Measurements from ENCODE around the gene RNASE2. TPM values are rescaled to one million over a fixed set of nuclear protein-coding genes. Genes with fewer than 3 reads are reported as not detected.
"Not testable (repeated sequence)": the region's sequence is repeated elsewhere in the genome, so short reads cannot be mapped to it uniquely, and the experiment has no call there.

Gene RNASE2
- not detected for total RNA-seq

DNA sequence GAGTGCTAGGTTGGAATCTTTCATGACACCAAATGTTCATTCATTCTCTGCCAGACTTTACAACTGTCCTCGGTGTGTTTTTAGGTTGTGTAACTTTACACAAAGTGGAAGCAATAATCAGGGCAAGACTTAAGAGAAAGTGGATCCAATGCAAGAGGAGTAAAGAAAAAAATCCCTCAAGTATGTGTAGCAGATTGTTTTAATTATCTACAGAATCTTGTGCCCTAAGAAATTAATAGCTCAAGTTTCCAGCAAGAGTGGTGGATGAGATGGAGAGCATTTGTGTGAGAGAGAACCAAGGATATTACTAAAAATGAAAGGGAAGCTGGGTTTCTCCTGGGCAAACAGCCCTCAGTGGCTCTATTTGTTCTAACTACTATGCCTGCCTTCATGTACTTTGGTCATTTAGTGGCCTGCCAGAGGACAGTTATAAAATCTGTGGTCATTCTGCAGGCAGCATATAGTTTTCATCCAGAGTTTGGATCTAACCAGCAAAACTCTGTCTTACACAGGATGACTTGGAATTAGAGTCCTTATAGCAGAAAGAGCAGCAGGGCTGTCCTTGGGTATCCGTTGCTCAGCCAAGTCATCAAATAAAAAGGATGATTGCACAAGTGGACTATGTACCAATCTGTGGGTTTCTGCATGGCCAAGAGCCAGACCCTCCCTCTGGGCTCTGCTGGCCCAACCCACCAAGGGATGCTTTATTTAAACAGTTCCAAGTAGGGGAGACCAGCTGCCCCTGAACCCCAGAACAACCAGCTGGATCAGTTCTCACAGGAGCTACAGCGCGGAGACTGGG lies at the start of gene RNASE2:
RNASE2 (plus strand) TSS at position 752 of the 802 bp plus-strand sequence. CDS start 285 bp downstream, outside the sequence.
- not testable (repeated sequence) for H3K4me3 ChIP-seq (ENCODE audit: low read length in 3 of 3); H3K36me3 ChIP-seq (ENCODE audit: control insufficient read depth in 3 of 3, insufficient read depth in 3 of 3, low read length in 3 of 3)

GRCh38 chr14:20905676-20906075 lies 49.6 kb upstream of the RNASE2 start:
- no peak overlapping the region for H3K4me3 ChIP-seq (ENCODE audit: low read length in 3 of 3)
- H3K36me3 ChIP-seq (ENCODE audit: control insufficient read depth in 3 of 3, insufficient read depth in 3 of 3, low read length in 3 of 3) = no peaks in the 10 kb centered on the region
- H3K9ac ChIP-seq (ENCODE audit: low read depth in 1 of 3, low read length in 3 of 3) = no peak overlapping the region
- no peaks in the 10 kb centered on the region for H3K4me1 ChIP-seq (ENCODE audit: control insufficient read depth in 3 of 3, insufficient read depth in 3 of 3, low read length in 3 of 3)
- H3K27ac ChIP-seq (ENCODE audit: low read depth, low read length) = no peak overlapping the region
- H3K27me3 ChIP-seq (ENCODE audit: control insufficient read depth in 3 of 3, insufficient read depth in 3 of 3, low read length in 3 of 3) = peaks cover 0 to 4% (median 0%) of the 10 kb centered on the region in 3 donors
- H3K9me3 ChIP-seq (ENCODE audit: control insufficient read depth in 3 of 3, low read length in 3 of 3) = no peaks in the 10 kb centered on the region

More for the DNA sequence above, at the start of gene RNASE2:
- H3K9me3 ChIP-seq (ENCODE audit: control insufficient read depth in 3 of 3, low read length in 3 of 3); H3K9ac ChIP-seq (ENCODE audit: low read depth in 1 of 3, low read length in 3 of 3); H3K4me1 ChIP-seq (ENCODE audit: control insufficient read depth in 3 of 3, insufficient read depth in 3 of 3, low read length in 3 of 3); H3K27ac ChIP-seq (ENCODE audit: low read depth, low read length): not testable (repeated sequence)
- H3K27me3 ChIP-seq (ENCODE audit: control insufficient read depth in 3 of 3, insufficient read depth in 3 of 3, low read length in 3 of 3) = peaks cover 0 to 11% (median 6%) of the 10 kb centered on the region in 3 donors

- Histone ChIP-seq H3K27ac (ENCODE audit: low read depth, low read length) (no peak overlapping the region), H3K4me1 (ENCODE audit: control insufficient read depth in 3 of 3, insufficient read depth in 3 of 3, low read length in 3 of 3) (no peaks in the 10 kb centered on the region), H3K9ac (ENCODE audit: low read depth in 1 of 3, low read length in 3 of 3) (no peak overlapping the region), H3K9me3 (ENCODE audit: control insufficient read depth in 3 of 3, low read length in 3 of 3) (no peaks in the 10 kb centered on the region), H3K27me3 (ENCODE audit: control insufficient read depth in 3 of 3, insufficient read depth in 3 of 3, low read length in 3 of 3) (peaks cover 0 to 4% (median 0%) of the 10 kb centered on the region in 3 donors), H3K36me3 (ENCODE audit: control insufficient read depth in 3 of 3, insufficient read depth in 3 of 3, low read length in 3 of 3) (no peaks in the 10 kb centered on the region), H3K4me3 (ENCODE audit: low read length in 3 of 3) (no peak overlapping the region)
Observed at GRCh38 chr14:20907214-20907613, 48.1 kb upstream of the RNASE2 start.

DNA sequence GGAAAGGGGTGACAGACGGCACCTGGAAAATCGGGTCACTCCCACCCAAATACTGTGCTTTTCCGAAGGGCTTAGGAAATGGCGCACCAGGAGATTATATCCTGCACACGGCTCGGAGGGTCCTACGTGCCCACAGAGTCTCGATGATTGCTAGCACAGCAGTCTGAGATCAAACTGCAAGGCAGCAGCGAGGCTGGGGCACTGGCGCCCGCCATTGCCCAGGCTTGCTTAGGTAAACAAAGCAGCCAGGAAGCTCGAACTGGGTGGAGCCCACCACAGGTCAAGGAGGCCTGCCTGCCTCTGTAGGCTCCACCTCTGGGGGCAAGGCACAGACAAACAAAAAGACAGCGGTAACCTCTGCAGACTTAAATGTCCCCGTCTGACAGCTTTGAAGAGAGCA lies 44.5 kb upstream of the RNASE2 start:
- not testable (repeated sequence) for H3K27ac ChIP-seq (ENCODE audit: low read depth, low read length); H3K9ac ChIP-seq (ENCODE audit: low read depth in 1 of 3, low read length in 3 of 3); H3K36me3 ChIP-seq (ENCODE audit: control insufficient read depth in 3 of 3, insufficient read depth in 3 of 3, low read length in 3 of 3); H3K4me1 ChIP-seq (ENCODE audit: control insufficient read depth in 3 of 3, insufficient read depth in 3 of 3, low read length in 3 of 3); H3K4me3 ChIP-seq (ENCODE audit: low read length in 3 of 3); H3K27me3 ChIP-seq (ENCODE audit: control insufficient read depth in 3 of 3, insufficient read depth in 3 of 3, low read length in 3 of 3); H3K9me3 ChIP-seq (ENCODE audit: control insufficient read depth in 3 of 3, low read length in 3 of 3)

- not testable (repeated sequence) for H3K36me3 ChIP-seq (ENCODE audit: control insufficient read depth in 3 of 3, insufficient read depth in 3 of 3, low read length in 3 of 3); H3K4me1 ChIP-seq (ENCODE audit: control insufficient read depth in 3 of 3, insufficient read depth in 3 of 3, low read length in 3 of 3); H3K9ac ChIP-seq (ENCODE audit: low read depth in 1 of 3, low read length in 3 of 3); H3K9me3 ChIP-seq (ENCODE audit: control insufficient read depth in 3 of 3, low read length in 3 of 3); H3K27me3 ChIP-seq (ENCODE audit: control insufficient read depth in 3 of 3, insufficient read depth in 3 of 3, low read length in 3 of 3); H3K27ac ChIP-seq (ENCODE audit: low read depth, low read length); H3K4me3 ChIP-seq (ENCODE audit: low read length in 3 of 3)
Observed at GRCh38 chr14:20919038-20919756, 36.1 kb upstream of the RNASE2 start.

DNA sequence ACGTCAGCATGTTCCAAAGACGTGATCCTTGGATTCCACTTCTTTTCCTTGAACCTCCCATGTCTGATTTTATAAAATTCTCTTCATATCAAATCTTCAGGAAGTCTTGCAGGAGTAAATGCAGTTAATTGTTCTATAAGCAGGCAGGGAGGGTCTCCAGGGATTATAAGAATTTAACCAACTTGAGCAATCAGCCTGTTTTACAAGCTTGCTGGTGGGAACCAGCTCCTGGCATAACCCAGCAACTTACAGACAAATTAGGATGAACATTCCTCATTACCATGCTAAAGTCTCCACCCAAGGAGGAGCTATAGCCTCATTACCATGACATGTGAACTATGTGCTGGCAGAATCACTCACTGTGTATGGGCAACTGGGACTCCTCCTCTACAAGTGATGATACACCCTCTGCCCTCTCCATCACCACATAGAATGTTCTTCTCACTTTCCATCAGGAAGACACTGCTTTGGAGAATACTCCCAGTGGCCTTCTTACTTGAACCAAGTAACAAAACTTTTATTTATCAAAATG lies 31.5 kb upstream of the RNASE2 start:
- not testable (repeated sequence) for H3K9me3 ChIP-seq (ENCODE audit: control insufficient read depth in 3 of 3, low read length in 3 of 3); H3K9ac ChIP-seq (ENCODE audit: low read depth in 1 of 3, low read length in 3 of 3); H3K27ac ChIP-seq (ENCODE audit: low read depth, low read length); H3K36me3 ChIP-seq (ENCODE audit: control insufficient read depth in 3 of 3, insufficient read depth in 3 of 3, low read length in 3 of 3); H3K4me1 ChIP-seq (ENCODE audit: control insufficient read depth in 3 of 3, insufficient read depth in 3 of 3, low read length in 3 of 3); H3K4me3 ChIP-seq (ENCODE audit: low read length in 3 of 3); H3K27me3 ChIP-seq (ENCODE audit: control insufficient read depth in 3 of 3, insufficient read depth in 3 of 3, low read length in 3 of 3)

- peaks cover 0 to 6% (median 0%) of the 10 kb centered on the region in 3 donors for H3K27me3 ChIP-seq (ENCODE audit: control insufficient read depth in 3 of 3, insufficient read depth in 3 of 3, low read length in 3 of 3)
- H3K36me3 ChIP-seq (ENCODE audit: control insufficient read depth in 3 of 3, insufficient read depth in 3 of 3, low read length in 3 of 3) = no peaks in the 10 kb centered on the region
- no peaks in the 10 kb centered on the region for H3K4me1 ChIP-seq (ENCODE audit: control insufficient read depth in 3 of 3, insufficient read depth in 3 of 3, low read length in 3 of 3)
- no peak overlapping the region for H3K4me3 ChIP-seq (ENCODE audit: low read length in 3 of 3)
- H3K27ac ChIP-seq (ENCODE audit: low read depth, low read length) = no peak overlapping the region
- H3K9ac ChIP-seq (ENCODE audit: low read depth in 1 of 3, low read length in 3 of 3) = no peak overlapping the region
- H3K9me3 ChIP-seq (ENCODE audit: control insufficient read depth in 3 of 3, low read length in 3 of 3) = no peaks in the 10 kb centered on the region
Observed at GRCh38 chr14:20934148-20934762, 21.0 kb upstream of the RNASE2 start.

DNA sequence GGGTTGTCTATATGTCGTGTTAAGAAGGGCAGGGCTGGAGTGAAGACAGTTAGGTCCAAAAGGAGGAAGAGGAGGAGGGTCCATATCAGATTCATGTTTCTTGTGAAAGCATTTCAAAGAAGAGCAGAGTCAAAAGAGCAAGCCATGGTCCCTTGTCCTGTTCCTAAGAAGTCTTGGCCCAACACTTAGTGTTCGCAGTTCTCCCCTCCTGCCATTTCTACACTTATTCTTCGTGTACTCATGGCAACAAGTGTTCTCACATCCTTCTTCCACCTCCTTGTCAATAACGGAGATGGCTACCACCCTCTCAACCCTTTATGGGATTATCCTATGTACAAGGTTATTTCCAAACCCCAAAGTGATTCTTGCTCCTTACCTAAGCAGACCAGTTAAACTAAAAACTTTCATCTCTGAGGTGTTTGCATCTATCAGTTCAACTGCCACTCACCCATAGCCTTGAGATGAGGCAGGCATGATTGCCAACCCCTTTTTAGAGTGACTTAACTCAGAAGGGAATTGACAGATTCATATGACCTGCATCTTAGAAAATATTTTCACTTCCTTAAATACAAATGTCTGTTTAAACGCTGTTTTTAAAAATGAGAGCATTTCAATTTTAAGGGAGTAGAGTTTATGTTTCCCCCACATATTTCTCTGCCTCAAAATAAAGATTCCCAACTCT lies 19.8 kb upstream of the RNASE2 start:
- no peak overlapping the region for H3K27ac ChIP-seq (ENCODE audit: low read depth, low read length)
- H3K9ac ChIP-seq (ENCODE audit: low read depth in 1 of 3, low read length in 3 of 3) = no peak overlapping the region
- H3K9me3 ChIP-seq (ENCODE audit: control insufficient read depth in 3 of 3, low read length in 3 of 3) = no peaks in the 10 kb centered on the region

DNA sequence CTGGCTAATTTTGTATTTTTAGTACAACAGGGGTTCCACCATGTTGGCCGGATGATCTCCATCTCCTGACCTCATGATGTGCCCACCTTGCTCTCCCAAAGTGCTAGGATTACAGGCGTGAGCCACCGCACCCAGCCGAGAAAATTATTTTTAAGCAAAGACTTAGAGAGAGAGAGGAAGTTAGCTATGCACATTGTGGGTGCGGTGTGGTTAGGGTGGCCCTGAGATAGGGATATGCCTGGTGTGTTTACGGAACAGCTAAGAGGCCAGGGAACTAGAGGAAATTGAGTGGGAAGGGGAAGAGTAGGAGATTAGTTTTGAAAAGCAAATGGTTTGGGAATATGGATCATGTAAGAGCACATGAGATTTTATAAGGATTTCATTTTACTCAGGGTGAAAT lies 10.1 kb upstream of the RNASE2 start:
- H3K4me1 ChIP-seq (ENCODE audit: control insufficient read depth in 3 of 3, insufficient read depth in 3 of 3, low read length in 3 of 3); H3K4me3 ChIP-seq (ENCODE audit: low read length in 3 of 3); H3K27ac ChIP-seq (ENCODE audit: low read depth, low read length); H3K27me3 ChIP-seq (ENCODE audit: control insufficient read depth in 3 of 3, insufficient read depth in 3 of 3, low read length in 3 of 3); H3K9me3 ChIP-seq (ENCODE audit: control insufficient read depth in 3 of 3, low read length in 3 of 3); H3K36me3 ChIP-seq (ENCODE audit: control insufficient read depth in 3 of 3, insufficient read depth in 3 of 3, low read length in 3 of 3); H3K9ac ChIP-seq (ENCODE audit: low read depth in 1 of 3, low read length in 3 of 3): not testable (repeated sequence)

More for the DNA sequence above, 19.8 kb upstream of the RNASE2 start:
- Histone ChIP-seq H3K36me3 (ENCODE audit: control insufficient read depth in 3 of 3, insufficient read depth in 3 of 3, low read length in 3 of 3) (no peaks in the 10 kb centered on the region), H3K27me3 (ENCODE audit: control insufficient read depth in 3 of 3, insufficient read depth in 3 of 3, low read length in 3 of 3) (peaks cover 0 to 6% (median 0%) of the 10 kb centered on the region in 3 donors), H3K4me3 (ENCODE audit: low read length in 3 of 3) (no peak overlapping the region), H3K4me1 (ENCODE audit: control insufficient read depth in 3 of 3, insufficient read depth in 3 of 3, low read length in 3 of 3) (no peaks in the 10 kb centered on the region)

All from skeletal muscle tissue (tissue), 4 donors.